ENCODE measurements around the gene PSMD13. TPM values are rescaled to one million over a fixed set of nuclear protein-coding genes. Genes with fewer than 3 reads are reported as not detected.

PSMD13 gene
- total RNA-seq, 1 donor from 2014 or later = 137 TPM

DNA sequence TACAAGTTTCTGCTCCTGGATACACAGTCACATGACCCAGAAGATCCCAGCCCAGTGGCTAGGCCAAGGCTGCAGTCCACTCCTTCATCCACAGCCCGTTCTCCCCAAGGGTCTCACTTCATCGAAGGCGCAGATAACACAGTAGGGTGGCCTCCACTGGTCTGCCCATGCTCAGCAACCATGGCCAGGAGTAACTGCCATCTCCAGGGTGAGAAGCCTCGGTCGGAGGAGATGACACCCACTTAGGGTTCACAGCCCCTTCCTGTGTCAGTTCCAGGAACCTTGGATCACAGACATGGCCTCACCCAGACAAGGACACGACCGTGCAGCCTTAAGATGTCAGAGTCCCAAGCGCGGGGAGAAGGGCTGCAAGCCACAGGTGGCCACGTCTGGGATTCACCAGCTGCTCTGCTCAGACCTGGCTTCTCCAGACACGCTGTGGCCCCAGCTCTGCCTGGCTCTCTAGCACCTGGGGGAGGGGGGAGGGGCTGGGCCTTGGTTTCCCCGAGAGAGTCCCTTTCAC is 32.1 kb upstream of the PSMD13 start:
- Mint-ChIP-seq H3K36me3 (ENCODE audit: low read depth, unreplicated experiment) (peaks cover 18% of the 10 kb centered on the region), H3K9me3 (ENCODE audit: unreplicated experiment) (no peaks in the 10 kb centered on the region), H3K4me1 (ENCODE audit: low read depth, unreplicated experiment) (peaks cover 34% of the 10 kb centered on the region), H3K27me3 (ENCODE audit: low read depth, unreplicated experiment) (no peaks in the 10 kb centered on the region), H3K27ac (ENCODE audit: unreplicated experiment) (no peak overlapping the region), H3K4me3 (ENCODE audit: unreplicated experiment) (no peak overlapping the region)
- peaks cover 67% of the 10 kb centered on the region for H3K79me2 ChIP-seq (ENCODE audit: insufficient read depth, low read length)
- no peak overlapping the region for H3K4me2 ChIP-seq (ENCODE audit: low read length)
- H3K9ac ChIP-seq (ENCODE audit: low read length) = peak overlapping the region; percentile 20
- no peaks in the 10 kb centered on the region for H3K27me3 ChIP-seq (ENCODE audit: insufficient read depth, low read length)
- H3K4me1 ChIP-seq (ENCODE audit: insufficient read depth, low read length) = peaks cover 17% of the 10 kb centered on the region
- peaks cover 7% of the 10 kb centered on the region for H3K36me3 ChIP-seq (ENCODE audit: insufficient read depth, low read length)
- H3K9me3 ChIP-seq (ENCODE audit: insufficient read depth, low read depth, low read length) = no peaks in the 10 kb centered on the region
- peaks cover 74% of the 10 kb centered on the region for H4K20me1 ChIP-seq (ENCODE audit: insufficient read depth, low read length)
- no peak overlapping the region for H3K27ac ChIP-seq (ENCODE audit: low read depth, low read length)
- FAIRE-seq (no peak), DNase-seq (ENCODE audit: low read depth) (no peak)
- H3K4me3 ChIP-seq (ENCODE audit: insufficient read depth, low read depth, low read length) = no peak overlapping the region
- TF ChIP-seq, protein P1, sequence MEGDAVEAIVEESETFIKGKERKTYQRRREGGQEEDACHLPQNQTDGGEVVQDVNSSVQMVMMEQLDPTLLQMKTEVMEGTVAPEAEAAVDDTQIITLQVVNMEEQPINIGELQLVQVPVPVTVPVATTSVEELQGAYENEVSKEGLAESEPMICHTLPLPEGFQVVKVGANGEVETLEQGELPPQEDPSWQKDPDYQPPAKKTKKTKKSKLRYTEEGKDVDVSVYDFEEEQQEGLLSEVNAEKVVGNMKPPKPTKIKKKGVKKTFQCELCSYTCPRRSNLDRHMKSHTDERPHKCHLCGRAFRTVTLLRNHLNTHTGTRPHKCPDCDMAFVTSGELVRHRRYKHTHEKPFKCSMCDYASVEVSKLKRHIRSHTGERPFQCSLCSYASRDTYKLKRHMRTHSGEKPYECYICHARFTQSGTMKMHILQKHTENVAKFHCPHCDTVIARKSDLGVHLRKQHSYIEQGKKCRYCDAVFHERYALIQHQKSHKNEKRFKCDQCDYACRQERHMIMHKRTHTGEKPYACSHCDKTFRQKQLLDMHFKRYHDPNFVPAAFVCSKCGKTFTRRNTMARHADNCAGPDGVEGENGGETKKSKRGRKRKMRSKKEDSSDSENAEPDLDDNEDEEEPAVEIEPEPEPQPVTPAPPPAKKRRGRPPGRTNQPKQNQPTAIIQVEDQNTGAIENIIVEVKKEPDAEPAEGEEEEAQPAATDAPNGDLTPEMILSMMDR (IDR thresholded peaks at IDR 0.05; ENCODE audit: insufficient read depth, low read depth, low read length) = no peak
- TF ChIP-seq EZH2 (IDR thresholded peaks at IDR 0.05; ENCODE audit: insufficient read depth, low read length) = no peak
- H2AFZ ChIP-seq (ENCODE audit: low read depth, low read length) = no peak overlapping the region

DNA sequence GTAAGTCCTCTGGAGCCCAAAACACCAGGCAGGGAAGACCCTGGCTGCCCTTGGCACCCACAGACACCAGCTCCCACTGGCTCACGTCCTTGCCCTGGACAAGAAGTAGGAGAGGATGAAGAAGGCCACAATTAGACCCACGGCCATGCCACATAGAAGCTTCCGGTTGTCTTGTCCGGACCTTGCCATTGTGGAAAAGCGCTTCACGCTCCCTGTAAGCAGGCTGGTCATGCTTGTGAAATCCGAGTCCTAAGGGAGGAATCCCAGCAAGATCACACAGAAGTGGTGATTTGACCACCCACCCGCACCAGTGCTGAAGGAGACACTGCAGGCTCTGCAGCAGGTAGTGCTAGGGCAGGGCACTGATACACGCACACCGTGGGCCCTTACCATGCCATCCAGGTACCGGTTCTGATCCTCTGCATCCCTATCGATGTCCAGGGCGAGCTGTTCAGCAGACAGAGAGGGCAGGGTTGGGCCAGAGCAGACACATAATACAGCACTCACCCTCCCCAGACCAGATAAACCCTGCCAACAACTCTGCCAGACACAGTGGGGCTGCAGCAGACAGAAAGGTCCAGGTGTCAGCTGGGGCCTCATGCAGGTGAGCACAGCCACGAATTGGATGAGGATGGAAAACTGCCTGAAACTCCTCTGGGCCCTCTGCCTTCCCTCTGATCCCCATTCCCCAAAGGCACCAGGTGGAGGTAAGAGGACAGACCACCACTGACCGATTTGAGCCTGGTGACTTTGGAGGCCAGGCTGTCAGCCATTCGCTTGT is 31.4 kb upstream of the PSMD13 start:
- H3K9ac ChIP-seq (ENCODE audit: low read length) = peak overlapping the region; percentile 97
- H3K9me3 Mint-ChIP-seq (ENCODE audit: unreplicated experiment) = no peaks in the 10 kb centered on the region
- DNase-seq (ENCODE audit: low read depth) (no peak), FAIRE-seq (no peak)
- peak overlapping the region; percentile 97 for H3K4me2 ChIP-seq (ENCODE audit: low read length)
- H3K4me1 Mint-ChIP-seq (ENCODE audit: low read depth, unreplicated experiment) = peaks cover 41% of the 10 kb centered on the region
- no peaks in the 10 kb centered on the region for H3K27me3 Mint-ChIP-seq (ENCODE audit: low read depth, unreplicated experiment)
- H2AFZ ChIP-seq (ENCODE audit: low read depth, low read length) = no peak overlapping the region
- H3K4me1 ChIP-seq (ENCODE audit: insufficient read depth, low read length) = peaks cover 24% of the 10 kb centered on the region
- peaks cover 75% of the 10 kb centered on the region for H3K79me2 ChIP-seq (ENCODE audit: insufficient read depth, low read length)
- peaks cover 9% of the 10 kb centered on the region for H3K36me3 ChIP-seq (ENCODE audit: insufficient read depth, low read length)
- no peak overlapping the region for H3K27ac ChIP-seq (ENCODE audit: low read depth, low read length)
- H3K9me3 ChIP-seq (ENCODE audit: insufficient read depth, low read depth, low read length) = no peaks in the 10 kb centered on the region
- H4K20me1 ChIP-seq (ENCODE audit: insufficient read depth, low read length) = peaks cover 74% of the 10 kb centered on the region
- peaks cover 22% of the 10 kb centered on the region for H3K36me3 Mint-ChIP-seq (ENCODE audit: low read depth, unreplicated experiment)
- no peak overlapping the region for H3K27ac Mint-ChIP-seq (ENCODE audit: unreplicated experiment)
- peak overlapping the region; percentile 86 for H3K4me3 ChIP-seq (ENCODE audit: insufficient read depth, low read depth, low read length)
- H3K27me3 ChIP-seq (ENCODE audit: insufficient read depth, low read length) = no peaks in the 10 kb centered on the region
- TF ChIP-seq, protein P1 (IDR thresholded peaks at IDR 0.05; ENCODE audit: insufficient read depth, low read depth, low read length) = no peak
- TF ChIP-seq EZH2 (IDR thresholded peaks at IDR 0.05; ENCODE audit: insufficient read depth, low read length) = no peak
- H3K4me3 Mint-ChIP-seq (ENCODE audit: unreplicated experiment) = peak overlapping the region; percentile 99

DNA sequence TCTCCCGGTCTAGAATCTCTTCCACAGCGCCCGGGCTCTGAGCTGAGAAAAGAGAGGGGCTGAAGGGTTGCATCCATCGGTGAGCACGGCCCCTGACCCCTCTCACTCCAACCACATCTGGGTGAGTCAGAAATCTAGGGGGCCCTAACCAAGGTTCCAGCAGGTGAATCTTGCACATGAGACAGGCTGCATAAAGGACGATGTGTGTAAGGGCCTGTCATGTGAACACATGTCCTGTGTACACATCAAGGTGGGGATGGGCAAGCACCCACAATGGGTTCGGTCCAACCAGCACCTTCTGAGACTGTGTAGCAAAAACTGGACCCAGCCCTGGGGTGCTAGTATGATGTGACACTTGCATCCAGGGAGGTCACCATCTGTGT is 30.8 kb upstream of the PSMD13 start:
- H3K79me2 ChIP-seq (ENCODE audit: insufficient read depth, low read length) = peaks cover 81% of the 10 kb centered on the region
- peak overlapping the region; percentile 86 for H3K4me3 ChIP-seq (ENCODE audit: insufficient read depth, low read depth, low read length)
- H2AFZ ChIP-seq (ENCODE audit: low read depth, low read length) = no peak overlapping the region
- FAIRE-seq = no peak
- H3K4me1 ChIP-seq (ENCODE audit: insufficient read depth, low read length) = peaks cover 30% of the 10 kb centered on the region
- no peaks in the 10 kb centered on the region for H3K27me3 Mint-ChIP-seq (ENCODE audit: low read depth, unreplicated experiment)
- H3K9me3 ChIP-seq (ENCODE audit: insufficient read depth, low read depth, low read length) = no peaks in the 10 kb centered on the region
- peak overlapping the region; percentile 97 for H3K9ac ChIP-seq (ENCODE audit: low read length)
- H3K27ac ChIP-seq (ENCODE audit: low read depth, low read length) = peak overlapping the region; percentile 95
- TF ChIP-seq, protein P1 (IDR thresholded peaks at IDR 0.05; ENCODE audit: insufficient read depth, low read depth, low read length) = no peak
- TF ChIP-seq EZH2 (IDR thresholded peaks at IDR 0.05; ENCODE audit: insufficient read depth, low read length) = no peak
- no peaks in the 10 kb centered on the region for H3K27me3 ChIP-seq (ENCODE audit: insufficient read depth, low read length)
- peak overlapping the region; percentile 99 for H3K4me3 Mint-ChIP-seq (ENCODE audit: unreplicated experiment)
- no peak for DNase-seq (ENCODE audit: low read depth)
- peaks cover 24% of the 10 kb centered on the region for H3K36me3 Mint-ChIP-seq (ENCODE audit: low read depth, unreplicated experiment)
- H4K20me1 ChIP-seq (ENCODE audit: insufficient read depth, low read length) = peaks cover 74% of the 10 kb centered on the region
- peaks cover 47% of the 10 kb centered on the region for H3K4me1 Mint-ChIP-seq (ENCODE audit: low read depth, unreplicated experiment)
- H3K36me3 ChIP-seq (ENCODE audit: insufficient read depth, low read length) = peaks cover 15% of the 10 kb centered on the region
- peak overlapping the region; percentile 97 for H3K4me2 ChIP-seq (ENCODE audit: low read length)
- peak overlapping the region; percentile 98 for H3K27ac Mint-ChIP-seq (ENCODE audit: unreplicated experiment)
- no peaks in the 10 kb centered on the region for H3K9me3 Mint-ChIP-seq (ENCODE audit: unreplicated experiment)
